Stimulated activated CD4-positive, alpha-beta T cell treated with anti-CD3 and anti-CD28 coated beads, Interleukin-4, amount 100 ng/mL, for 24 hours (primary cell): Measurements from ENCODE around the gene SHCBP1.

Experiments
- DNase-seq: peaks from one replicate; pipeline ENCODE4 v3.0.0-alpha.2; 2020

The SHCBP1 gene

GRCh38 chr16:46614006-46614405, 7.2 kb downstream of the SHCBP1 start:
- no peak for DNase-seq

- DNase-seq = no peak
Observed at GRCh38 chr16:46613352-46613751, 7.8 kb downstream of the SHCBP1 start.

GRCh38 chr16:46612121-46612520, 9.1 kb downstream of the SHCBP1 start:
- DNase-seq = no peak

- no peak for DNase-seq
Observed at GRCh38 chr16:46607529-46607928, 13.7 kb downstream of the SHCBP1 start.

- no peak for DNase-seq
Observed at GRCh38 chr16:46606231-46606630, 14.9 kb downstream of the SHCBP1 start.

- DNase-seq = no peak
Observed at GRCh38 chr16:46591257-46591656, 29.9 kb downstream of the SHCBP1 start.

GRCh38 chr16:46586011-46586577, 35.1 kb downstream of the SHCBP1 start:
- DNase-seq = no peak

GRCh38 chr16:46583036-46583435, 38.1 kb downstream of the SHCBP1 start:
- no peak for DNase-seq

GRCh38 chr16:46582313-46582712, 38.9 kb downstream of the SHCBP1 start:
- no peak for DNase-seq

- DNase-seq = no peak
Observed at GRCh38 chr16:46577988-46578579, 43.1 kb downstream of the SHCBP1 start.

- no peak for DNase-seq
Observed at GRCh38 chr16:46573834-46574159, 47.4 kb downstream of the SHCBP1 start.

GRCh38 chr16:46573008-46573833, 48.0 kb downstream of the SHCBP1 start:
- DNase-seq = no peak

- DNase-seq = no peak
Observed at GRCh38 chr16:46569231-46569735, 51.9 kb downstream of the SHCBP1 start.

- no peak for DNase-seq
Observed at GRCh38 chr16:46568472-46569230, 52.5 kb downstream of the SHCBP1 start.

GRCh38 chr16:46562979-46563378, 58.2 kb downstream of the SHCBP1 start:
- DNase-seq = no peak

GRCh38 chr16:46558018-46558417, 63.2 kb downstream of the SHCBP1 start:
- no peak for DNase-seq

GRCh38 chr16:46555951-46556350, 65.2 kb downstream of the SHCBP1 start:
- no peak for DNase-seq

GRCh38 chr16:46554435-46554834, 66.7 kb downstream of the SHCBP1 start:
- DNase-seq = peak; percentile 54

- no peak for DNase-seq
Observed at GRCh38 chr16:46549477-46549876, 71.7 kb downstream of the SHCBP1 start.
